Measurements from ENCODE around the gene CELF2. TPM values are rescaled to one million over a fixed set of nuclear protein-coding genes. Genes with fewer than 3 reads are reported as not detected.

The CELF2 gene
- total RNA-seq, 1 experiment from 2014 or later = 0.07 TPM

DNA sequence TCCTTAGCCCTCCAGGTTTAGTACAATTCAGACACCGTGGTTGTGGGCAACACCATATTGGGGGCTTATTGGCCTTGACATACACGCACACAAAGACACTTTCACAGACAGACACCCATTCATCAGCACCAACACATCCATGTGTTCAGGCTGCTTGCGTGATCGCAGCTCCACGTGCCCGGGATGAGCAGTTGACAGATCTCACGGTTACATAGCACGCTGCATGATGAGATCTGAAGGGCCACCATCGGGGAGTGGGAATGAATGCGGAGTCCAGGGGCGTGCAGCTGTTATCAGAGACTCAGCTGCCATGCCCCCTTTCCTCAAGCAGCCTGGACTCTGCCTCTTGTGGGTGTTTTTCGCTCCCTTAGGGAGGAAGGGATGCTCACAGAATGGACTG is 308.6 kb downstream of the CELF2 start:
- Mint-ChIP-seq H3K27ac (ENCODE audit: low read depth, unreplicated experiment) (no peak overlapping the region), H3K27me3 (ENCODE audit: insufficient read depth, unreplicated experiment) (no peaks in the 10 kb centered on the region), H3K9me3 (ENCODE audit: unreplicated experiment) (no peaks in the 10 kb centered on the region), H3K4me3 (ENCODE audit: unreplicated experiment) (no peak overlapping the region), H3K36me3 (ENCODE audit: insufficient read depth, unreplicated experiment) (no peaks in the 10 kb centered on the region), H3K4me1 (ENCODE audit: insufficient read depth, unreplicated experiment) (no peaks in the 10 kb centered on the region)
- TF ChIP-seq CTCF (IDR thresholded peaks at IDR 0.05; ENCODE audit: unreplicated experiment) = no peak
- ChIA-PET POLR2A (no interaction called here), CTCF (interaction anchor here (0.7 kb wide), 1 partner anchor 40 kb away, joined by 4 read pairs; no protein-coding TSS in a partner anchor)
- BruUV-seq (replicated peaks) = no TSS peak
- DNase-seq (ENCODE audit: unreplicated experiment) = no peak
- intact Hi-C loops (cut with micrococcal nuclease) = no loop called here

DNA sequence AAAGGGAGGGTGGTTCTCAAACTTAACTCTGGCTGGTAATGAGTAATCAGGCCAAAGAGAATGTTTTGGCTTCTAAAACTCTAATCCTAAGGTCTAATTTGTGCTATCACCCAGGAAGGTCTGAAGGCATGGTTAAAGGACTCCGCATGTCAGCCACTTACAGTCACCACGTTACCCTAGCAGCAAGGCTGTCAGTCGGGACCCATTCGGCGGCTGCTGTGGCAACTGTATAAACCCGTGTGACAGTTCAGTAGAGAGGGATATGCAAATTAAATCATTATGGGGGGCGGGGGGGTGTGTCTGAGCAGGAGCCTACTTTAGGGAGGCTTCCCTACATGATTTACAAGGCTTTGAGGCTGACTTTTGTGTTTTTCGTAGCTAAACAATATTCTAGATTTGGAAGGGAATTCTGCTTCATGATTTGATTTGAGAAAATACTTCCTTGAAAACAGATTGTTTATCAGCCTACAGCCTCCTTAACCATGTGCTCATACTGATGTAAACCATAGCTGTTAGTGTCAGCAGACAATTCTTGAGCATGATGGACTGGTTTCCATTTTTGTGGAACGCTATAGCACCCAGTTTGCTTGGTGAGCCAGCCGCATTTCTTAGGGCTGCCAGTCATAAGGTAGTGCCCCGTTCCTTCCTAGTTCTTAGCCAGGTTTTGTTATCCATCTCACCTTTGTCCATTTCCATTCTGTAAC is 309.4 kb downstream of the CELF2 start:
- intact Hi-C loops (cut with micrococcal nuclease) = no loop called here
- Mint-ChIP-seq H3K4me3 (ENCODE audit: unreplicated experiment) (no peak overlapping the region), H3K27ac (ENCODE audit: low read depth, unreplicated experiment) (no peak overlapping the region), H3K27me3 (ENCODE audit: insufficient read depth, unreplicated experiment) (no peaks in the 10 kb centered on the region), H3K36me3 (ENCODE audit: insufficient read depth, unreplicated experiment) (no peaks in the 10 kb centered on the region), H3K4me1 (ENCODE audit: insufficient read depth, unreplicated experiment) (peaks cover 6% of the 10 kb centered on the region), H3K9me3 (ENCODE audit: unreplicated experiment) (no peaks in the 10 kb centered on the region)
- DNase-seq (ENCODE audit: unreplicated experiment) = no peak
- ChIA-PET POLR2A (no interaction called here), CTCF (no interaction called here)
- no TSS peak for BruUV-seq (replicated peaks)
- no peak for TF ChIP-seq CTCF (IDR thresholded peaks at IDR 0.05; ENCODE audit: unreplicated experiment)

DNA sequence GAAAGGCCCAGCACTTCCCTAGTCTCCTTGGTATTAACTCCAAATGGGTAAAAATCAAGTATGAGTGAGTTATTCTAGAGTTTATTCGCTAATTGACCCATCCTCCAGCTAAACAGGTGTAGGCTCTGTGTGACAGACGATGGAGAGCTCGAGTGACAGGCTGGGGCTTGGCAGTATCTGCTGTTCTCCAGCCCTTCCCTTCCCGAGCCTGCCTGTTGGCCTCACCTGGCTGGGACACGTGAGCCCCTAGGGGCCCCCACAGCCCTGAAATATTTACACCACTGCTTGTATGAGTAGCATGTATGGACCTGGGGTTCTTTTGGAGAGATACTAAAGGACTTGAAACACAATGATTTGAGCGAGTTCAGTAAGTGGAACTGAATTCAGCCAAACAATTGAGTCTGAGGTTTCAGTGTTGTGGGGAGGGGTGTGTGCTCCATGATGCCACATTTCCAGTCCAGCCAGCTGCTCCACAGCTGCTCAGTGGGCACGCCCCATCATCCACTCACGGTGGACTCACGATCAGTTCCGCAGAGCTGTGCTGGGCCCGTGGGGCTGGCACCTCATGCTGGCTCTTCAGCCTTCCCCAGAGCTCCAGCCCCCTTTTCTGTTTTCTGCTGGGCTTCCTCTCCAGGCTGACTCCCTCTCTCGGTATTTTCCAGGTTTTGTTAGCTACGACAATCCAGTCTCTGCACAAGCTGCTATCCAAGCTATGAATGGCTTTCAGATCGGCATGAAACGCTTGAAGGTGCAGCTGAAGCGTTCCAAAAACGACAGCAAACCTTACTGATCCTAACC is 310.8 kb downstream of the CELF2 start:
- no peak for TF ChIP-seq CTCF (IDR thresholded peaks at IDR 0.05; ENCODE audit: unreplicated experiment)
- no peak overlapping the region for H3K4me3 Mint-ChIP-seq (ENCODE audit: unreplicated experiment)
- no peak for DNase-seq (ENCODE audit: unreplicated experiment)
- intact Hi-C loops (cut with micrococcal nuclease) = no loop called here
- no peaks in the 10 kb centered on the region for H3K27me3 Mint-ChIP-seq (ENCODE audit: insufficient read depth, unreplicated experiment)
- no TSS peak for BruUV-seq (replicated peaks)
- H3K4me1 Mint-ChIP-seq (ENCODE audit: insufficient read depth, unreplicated experiment) = peaks cover 16% of the 10 kb centered on the region
- no peak overlapping the region for H3K27ac Mint-ChIP-seq (ENCODE audit: low read depth, unreplicated experiment)
- CTCF ChIA-PET = no interaction called here
- H3K9me3 Mint-ChIP-seq (ENCODE audit: unreplicated experiment) = no peaks in the 10 kb centered on the region
- POLR2A ChIA-PET = no interaction called here
- H3K36me3 Mint-ChIP-seq (ENCODE audit: insufficient read depth, unreplicated experiment) = no peaks in the 10 kb centered on the region

- no peak for TF ChIP-seq CTCF (IDR thresholded peaks at IDR 0.05; ENCODE audit: unreplicated experiment)
- no peak overlapping the region for H3K4me3 Mint-ChIP-seq (ENCODE audit: unreplicated experiment)
- H3K27ac Mint-ChIP-seq (ENCODE audit: low read depth, unreplicated experiment) = no peak overlapping the region
- POLR2A ChIA-PET = no interaction called here
- no peaks in the 10 kb centered on the region for H3K36me3 Mint-ChIP-seq (ENCODE audit: insufficient read depth, unreplicated experiment)
- H3K9me3 Mint-ChIP-seq (ENCODE audit: unreplicated experiment) = no peaks in the 10 kb centered on the region
- CTCF ChIA-PET = no interaction called here
- H3K27me3 Mint-ChIP-seq (ENCODE audit: insufficient read depth, unreplicated experiment) = no peaks in the 10 kb centered on the region
- DNase-seq (ENCODE audit: unreplicated experiment) = no peak
- BruUV-seq (replicated peaks) = no TSS peak
- H3K4me1 Mint-ChIP-seq (ENCODE audit: insufficient read depth, unreplicated experiment) = peaks cover 16% of the 10 kb centered on the region
- intact Hi-C loops (cut with micrococcal nuclease) = no loop called here
These were observed 311.5 kb downstream of the CELF2 start for GRCh38 chr10:11329062-11329673.

Measured in MCF 10A (cell line).